Natural killer cell treated with Interleukin-12 subunit alpha and Interleukin-12 subunit beta and Interleukin-15 and Interleukin-18, amount 100 ng/mL, for 72 hours (primary cell): ENCODE data around the gene ADGRA1. TPM values are rescaled to one million over a fixed set of nuclear protein-coding genes. Genes with fewer than 3 reads are reported as not detected.
"Not testable (repeated sequence)": the region's sequence is repeated elsewhere in the genome, so short reads cannot be mapped to it uniquely, and the experiment has no call there.

ENCODE experiments used
- ATAC-seq, 2 donors: fragments of 150-1000 bp; cut with Tn5 transposase in 1 of 2; sonication (Bioruptor Pico), chemical (Tn5 transposase) in 1 of 2; 2 replicates each; pipeline ENCODE4 v1.10.0; 2021
- DNase-seq: peaks from one replicate; pipeline ENCODE4 v3.0.0; 2022; ENCODE audit warnings: low spot score
- H3K27ac Mint-ChIP-seq, 2 donors: 1 replicate in 1 of 2; 2 replicates in 1 of 2; pipeline ENCODE4 v1.8.0; 2022; ENCODE audit warnings: mixed read lengths in 2 of 2, mild to moderate bottlenecking in 1 of 2, moderate library complexity in 1 of 2
- H3K27me3 Mint-ChIP-seq, 2 donors: 1 replicate in 1 of 2; 2 replicates in 1 of 2; pipeline ENCODE4 v1.8.0; 2022; ENCODE audit warnings: mixed read lengths in 2 of 2
- H3K36me3 Mint-ChIP-seq: one replicate; pipeline ENCODE4 v1.8.0; 2022; ENCODE audit warnings: mixed read lengths
- H3K4me1 Mint-ChIP-seq, 2 donors: 1 replicate in 1 of 2; 2 replicates in 1 of 2; pipeline ENCODE4 v1.8.0; 2022; ENCODE audit warnings: low read depth in 2 of 2, mixed read lengths in 2 of 2, mild to moderate bottlenecking in 1 of 2
- H3K4me3 Mint-ChIP-seq: one replicate; pipeline ENCODE4 v1.8.0; 2022; ENCODE audit warnings: mixed read lengths
- H3K9me3 Mint-ChIP-seq: 2 replicates; pipeline ENCODE4 v1.8.0; 2022; ENCODE audit warnings: mixed read lengths
- total RNA-seq, 2 donors: library from RNA; stranded (reverse); gene quantifications; one replicate each; pipeline ENCODE4 v1.2.3, GENCODE V29; 2022

Gene ADGRA1
- total RNA-seq, 2 donors from 2014 or later: not detected

- no peak overlapping the region for H3K4me3 Mint-ChIP-seq
- peak; percentile 7 to 25 for ATAC-seq
- no peaks in the 10 kb centered on the region for H3K36me3 Mint-ChIP-seq
- H3K27ac Mint-ChIP-seq: no peak overlapping the region
- peaks cover 0 to 6% of the 10 kb centered on the region in 2 donors for H3K27me3 Mint-ChIP-seq
- DNase-seq: peak; percentile 55
- H3K9me3 Mint-ChIP-seq: no peaks in the 10 kb centered on the region
- no peaks in the 10 kb centered on the region for H3K4me1 Mint-ChIP-seq
Observed at GRCh38 chr10:133166504-133166827, 78.7 kb downstream of the ADGRA1 start.

GRCh38 chr10:133166828-133167692 is 79.3 kb downstream of the ADGRA1 start:
- ATAC-seq (peak in 1 of 2 donors; percentile 5), DNase-seq (peak; percentile 59)
- Mint-ChIP-seq H3K9me3 (no peaks in the 10 kb centered on the region), H3K4me3 (no peak overlapping the region), H3K27ac (no peak overlapping the region), H3K36me3 (no peaks in the 10 kb centered on the region), H3K27me3 (peaks cover 0 to 8% of the 10 kb centered on the region in 2 donors), H3K4me1 (no peaks in the 10 kb centered on the region)

- no peak overlapping the region for H3K27ac Mint-ChIP-seq
- peaks cover 0 to 4% of the 10 kb centered on the region in 2 donors for H3K27me3 Mint-ChIP-seq
- no peaks in the 10 kb centered on the region for H3K9me3 Mint-ChIP-seq
- peak; percentile 60 for DNase-seq
- no peaks in the 10 kb centered on the region for H3K36me3 Mint-ChIP-seq
- no peak for ATAC-seq
- H3K4me3 Mint-ChIP-seq: no peak overlapping the region
- H3K4me1 Mint-ChIP-seq: no peaks in the 10 kb centered on the region
Observed at GRCh38 chr10:133167693-133168616, 80.2 kb downstream of the ADGRA1 start.

GRCh38 chr10:133168617-133169031 is 80.9 kb downstream of the ADGRA1 start:
- ATAC-seq: no peak
- H3K4me3 Mint-ChIP-seq: no peak overlapping the region

GRCh38 chr10:133169173-133169947 is 81.6 kb downstream of the ADGRA1 start:
- ATAC-seq: no peak
- no peaks in the 10 kb centered on the region for H3K4me1 Mint-ChIP-seq
- H3K27ac Mint-ChIP-seq: no peak overlapping the region
- peak; percentile 5 for DNase-seq
- H3K9me3 Mint-ChIP-seq: no peaks in the 10 kb centered on the region
- H3K4me3 Mint-ChIP-seq: no peak overlapping the region
- H3K27me3 Mint-ChIP-seq: peaks cover 3 to 8% of the 10 kb centered on the region in 2 donors
- no peaks in the 10 kb centered on the region for H3K36me3 Mint-ChIP-seq

More at GRCh38 chr10:133168617-133169031, 80.9 kb downstream of the ADGRA1 start:
- Mint-ChIP-seq H3K4me1 (no peaks in the 10 kb centered on the region), H3K27ac (no peak overlapping the region), H3K36me3 (no peaks in the 10 kb centered on the region), H3K27me3 (peaks cover 0 to 7% of the 10 kb centered on the region in 2 donors), H3K9me3 (no peaks in the 10 kb centered on the region)
- DNase-seq: peak; percentile 37

GRCh38 chr10:133170092-133170491 is 82.4 kb downstream of the ADGRA1 start:
- ATAC-seq (no peak), DNase-seq (no peak)
- Mint-ChIP-seq H3K4me3 (no peak overlapping the region), H3K27ac (no peak overlapping the region), H3K27me3 (peaks cover 11 to 12% of the 10 kb centered on the region in 2 donors), H3K4me1 (no peaks in the 10 kb centered on the region), H3K9me3 (peaks cover 4% of the 10 kb centered on the region), H3K36me3 (no peaks in the 10 kb centered on the region)

- Mint-ChIP-seq H3K4me1 (peaks cover 9 to 12% of the 10 kb centered on the region in 2 donors), H3K27ac (no peak overlapping the region), H3K4me3 (no peak overlapping the region), H3K9me3 (peaks cover 16% of the 10 kb centered on the region), H3K27me3 (peaks cover 12 to 17% of the 10 kb centered on the region in 2 donors), H3K36me3 (no peaks in the 10 kb centered on the region)
- DNase-seq (no peak), ATAC-seq (no peak)
Observed at GRCh38 chr10:133173860-133174640, 86.3 kb downstream of the ADGRA1 start.

GRCh38 chr10:133174689-133175263 is 87.1 kb downstream of the ADGRA1 start:
- Mint-ChIP-seq H3K27me3 (peaks cover 12 to 17% of the 10 kb centered on the region in 2 donors), H3K27ac (no peak overlapping the region), H3K9me3 (peaks cover 16% of the 10 kb centered on the region), H3K36me3 (no peaks in the 10 kb centered on the region), H3K4me3 (no peak overlapping the region), H3K4me1 (peaks cover 9 to 12% of the 10 kb centered on the region in 2 donors)
- DNase-seq: no peak
- ATAC-seq: no peak

- not testable (repeated sequence) for DNase-seq, H3K36me3 Mint-ChIP-seq, ATAC-seq, H3K4me3 Mint-ChIP-seq, H3K27ac Mint-ChIP-seq
- Mint-ChIP-seq H3K4me1 (peaks cover 9 to 12% of the 10 kb centered on the region in 2 donors), H3K9me3 (peaks cover 16% of the 10 kb centered on the region), H3K27me3 (peaks cover 12 to 17% of the 10 kb centered on the region in 2 donors)
Observed at GRCh38 chr10:133175624-133176023, 87.9 kb downstream of the ADGRA1 start.

GRCh38 chr10:133176546-133176945 is 88.8 kb downstream of the ADGRA1 start:
- H3K4me3 Mint-ChIP-seq: no peak overlapping the region
- H3K9me3 Mint-ChIP-seq: peaks cover 16% of the 10 kb centered on the region
- H3K4me1 Mint-ChIP-seq: peaks cover 9 to 12% of the 10 kb centered on the region in 2 donors
- no peak overlapping the region for H3K27ac Mint-ChIP-seq
- H3K36me3 Mint-ChIP-seq: no peaks in the 10 kb centered on the region
- DNase-seq (no peak), ATAC-seq (no peak)
- peaks cover 12 to 17% of the 10 kb centered on the region in 2 donors for H3K27me3 Mint-ChIP-seq

- no peak for ATAC-seq
- no peak overlapping the region for H3K27ac Mint-ChIP-seq
Observed at GRCh38 chr10:133177380-133178157, 89.8 kb downstream of the ADGRA1 start.

More at GRCh38 chr10:133177380-133178157, 89.8 kb downstream of the ADGRA1 start:
- DNase-seq: no peak
- Mint-ChIP-seq H3K27me3 (peaks cover 9 to 17% of the 10 kb centered on the region in 2 donors), H3K36me3 (no peaks in the 10 kb centered on the region), H3K9me3 (peaks cover 16% of the 10 kb centered on the region), H3K4me1 (peaks cover 9 to 12% of the 10 kb centered on the region in 2 donors), H3K4me3 (no peak overlapping the region)
